SJSA1 (cell line): ENCODE data around the gene IFT122. TPM values are rescaled to one million over a fixed set of nuclear protein-coding genes. Genes with fewer than 3 reads are reported as not detected.
"Not testable (repeated sequence)": the region's sequence is repeated elsewhere in the genome, so short reads cannot be mapped to it uniquely, and the experiment has no call there.

Source experiments
- DNase-seq, 2 experiments: peaks; one replicate each; pipeline ENCODE4 v3.0.0-alpha.2; 2015 to 2020; ENCODE audit warnings: low spot score in 2 of 2, low read depth in 1 of 2
- H3K27ac ChIP-seq: fragments of 250-450 bp; sonication (Bioruptor Pico); 2 replicates; pipeline ENCODE4 v1.5.1; 2020; ENCODE audit warnings: mild to moderate bottlenecking, moderate library complexity
- H3K27me3 ChIP-seq: fragments of 250-450 bp; sonication (Bioruptor Pico); replicated peaks from 2 replicates; pipeline ENCODE4 v1.5.1; 2020; ENCODE audit warnings: mild to moderate bottlenecking, moderate library complexity
- H3K36me3 ChIP-seq: fragments of 250-450 bp; sonication (Bioruptor Pico); 2 replicates; pipeline ENCODE4 v1.5.1; 2020; ENCODE audit warnings: mild to moderate bottlenecking
- H3K4me1 ChIP-seq: fragments of 250-450 bp; sonication (Bioruptor Pico); replicated peaks from 2 replicates; pipeline ENCODE4 v1.6.1; 2021; ENCODE audit warnings: mild to moderate bottlenecking
- H3K4me3 ChIP-seq: fragments of 250-450 bp; sonication (Bioruptor Pico); 2 replicates; pipeline ENCODE4 v1.5.1; 2020; ENCODE audit warnings: mild to moderate bottlenecking
- H3K9me3 ChIP-seq: fragments of 250-450 bp; sonication (Bioruptor Pico); replicated peaks from 2 replicates; pipeline ENCODE4 v1.5.1; 2020; ENCODE audit warnings: mild to moderate bottlenecking
- total RNA-seq: library from RNA; depleted of rRNA; stranded (reverse); fragments of >200 nt; shearing (Covaris generic); gene quantifications from 2 replicates; pipeline ENCODE4 v1.2.3, GENCODE V29; 2014; rRNA removed

Gene IFT122, protein sequence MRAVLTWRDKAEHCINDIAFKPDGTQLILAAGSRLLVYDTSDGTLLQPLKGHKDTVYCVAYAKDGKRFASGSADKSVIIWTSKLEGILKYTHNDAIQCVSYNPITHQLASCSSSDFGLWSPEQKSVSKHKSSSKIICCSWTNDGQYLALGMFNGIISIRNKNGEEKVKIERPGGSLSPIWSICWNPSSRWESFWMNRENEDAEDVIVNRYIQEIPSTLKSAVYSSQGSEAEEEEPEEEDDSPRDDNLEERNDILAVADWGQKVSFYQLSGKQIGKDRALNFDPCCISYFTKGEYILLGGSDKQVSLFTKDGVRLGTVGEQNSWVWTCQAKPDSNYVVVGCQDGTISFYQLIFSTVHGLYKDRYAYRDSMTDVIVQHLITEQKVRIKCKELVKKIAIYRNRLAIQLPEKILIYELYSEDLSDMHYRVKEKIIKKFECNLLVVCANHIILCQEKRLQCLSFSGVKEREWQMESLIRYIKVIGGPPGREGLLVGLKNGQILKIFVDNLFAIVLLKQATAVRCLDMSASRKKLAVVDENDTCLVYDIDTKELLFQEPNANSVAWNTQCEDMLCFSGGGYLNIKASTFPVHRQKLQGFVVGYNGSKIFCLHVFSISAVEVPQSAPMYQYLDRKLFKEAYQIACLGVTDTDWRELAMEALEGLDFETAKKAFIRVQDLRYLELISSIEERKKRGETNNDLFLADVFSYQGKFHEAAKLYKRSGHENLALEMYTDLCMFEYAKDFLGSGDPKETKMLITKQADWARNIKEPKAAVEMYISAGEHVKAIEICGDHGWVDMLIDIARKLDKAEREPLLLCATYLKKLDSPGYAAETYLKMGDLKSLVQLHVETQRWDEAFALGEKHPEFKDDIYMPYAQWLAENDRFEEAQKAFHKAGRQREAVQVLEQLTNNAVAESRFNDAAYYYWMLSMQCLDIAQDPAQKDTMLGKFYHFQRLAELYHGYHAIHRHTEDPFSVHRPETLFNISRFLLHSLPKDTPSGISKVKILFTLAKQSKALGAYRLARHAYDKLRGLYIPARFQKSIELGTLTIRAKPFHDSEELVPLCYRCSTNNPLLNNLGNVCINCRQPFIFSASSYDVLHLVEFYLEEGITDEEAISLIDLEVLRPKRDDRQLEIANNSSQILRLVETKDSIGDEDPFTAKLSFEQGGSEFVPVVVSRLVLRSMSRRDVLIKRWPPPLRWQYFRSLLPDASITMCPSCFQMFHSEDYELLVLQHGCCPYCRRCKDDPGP
- 13.3 and 14.4 TPM in 2 replicates for total RNA-seq

DNA sequence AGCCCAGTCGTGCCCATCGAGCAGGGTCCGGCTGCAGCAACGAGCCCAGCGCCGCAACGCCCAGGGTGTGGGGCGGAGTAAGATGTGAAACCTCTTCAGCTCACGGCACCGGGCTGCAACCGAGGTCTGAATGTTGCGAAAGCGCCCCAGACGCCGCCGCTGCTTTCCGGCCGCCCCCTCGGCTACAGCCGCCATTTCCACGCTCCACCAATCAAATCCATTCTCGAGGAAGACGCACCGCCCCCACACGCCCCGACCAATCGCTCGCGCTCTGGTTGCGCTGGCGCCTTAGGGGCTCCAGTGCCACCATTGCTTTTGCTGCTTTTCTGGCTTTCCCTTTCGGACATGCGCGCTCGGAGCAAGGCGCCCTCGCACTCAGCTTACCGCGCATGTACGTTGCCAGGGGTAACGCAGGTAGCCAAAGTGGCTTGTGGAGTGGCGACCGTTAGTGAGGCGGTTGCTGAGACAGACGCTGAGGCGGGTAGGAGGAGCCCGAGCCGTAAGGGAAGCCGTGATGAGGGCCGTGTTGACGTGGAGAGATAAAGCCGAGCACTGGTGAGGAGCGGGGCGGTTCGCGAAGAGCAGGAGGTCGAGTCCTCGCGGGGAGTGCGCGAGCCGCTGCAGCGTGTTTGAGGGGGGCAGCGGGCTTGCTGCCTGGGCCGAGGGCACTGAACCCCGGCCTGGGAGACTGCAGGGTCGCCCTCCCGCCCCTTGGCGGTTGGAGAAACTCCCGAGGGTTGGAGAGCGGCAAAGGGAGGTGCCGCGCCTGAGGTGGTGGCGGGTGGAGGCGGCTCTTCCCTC is at the start of gene IFT122, which contains the start of gene MBD4:
TSS of gene IFT122 (plus strand) at position 408 of the 801 bp plus-strand sequence. CDS start at position 515, 107 bp downstream.
TSS of gene MBD4 (minus strand) at position 132 of the 801 bp plus-strand sequence. CDS start at position 17, 115 bp downstream.
- no peaks in the 10 kb centered on the region for H3K27me3 ChIP-seq

DNA sequence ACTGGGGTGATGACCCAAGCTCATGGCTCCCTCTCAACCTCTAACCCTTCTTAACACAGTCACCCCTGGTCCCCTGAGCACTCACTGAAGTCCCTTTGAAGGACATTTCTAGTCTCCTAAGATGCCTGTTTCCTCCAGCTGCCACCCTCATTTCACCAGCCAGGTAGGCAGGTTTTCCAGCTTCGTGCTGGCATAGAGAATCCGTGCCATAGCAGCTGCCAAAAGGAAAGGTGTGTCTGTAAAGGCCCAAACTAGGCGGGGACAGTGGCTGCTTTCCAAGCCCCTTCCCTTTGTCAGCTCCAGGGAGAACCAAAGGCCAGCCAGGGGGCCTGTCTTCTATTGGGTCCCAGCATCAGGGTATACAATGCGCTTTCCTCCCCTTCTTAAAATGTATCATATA is 48.4 kb upstream of the IFT122 start:
- not testable (repeated sequence) for DNase-seq, H3K27ac ChIP-seq, H3K9me3 ChIP-seq, H3K4me3 ChIP-seq, H3K27me3 ChIP-seq
- peaks cover 48% of the 10 kb centered on the region for H3K36me3 ChIP-seq
- H3K4me1 ChIP-seq, result peaks cover 25% of the 10 kb centered on the region

More for the DNA sequence above, at the start of gene IFT122, which contains the start of gene MBD4:
- Histone ChIP-seq H3K9me3 (no peaks in the 10 kb centered on the region), H3K4me3 (peak within 1 kb of the TSS; percentile 70), H3K27ac (peak within 1 kb of the TSS; percentile 90), H3K4me1 (peaks cover 20% of the 10 kb centered on the region), H3K36me3 (peaks cover 30% of the 10 kb centered on the region)
- DNase-seq, result peak; percentile 98

DNA sequence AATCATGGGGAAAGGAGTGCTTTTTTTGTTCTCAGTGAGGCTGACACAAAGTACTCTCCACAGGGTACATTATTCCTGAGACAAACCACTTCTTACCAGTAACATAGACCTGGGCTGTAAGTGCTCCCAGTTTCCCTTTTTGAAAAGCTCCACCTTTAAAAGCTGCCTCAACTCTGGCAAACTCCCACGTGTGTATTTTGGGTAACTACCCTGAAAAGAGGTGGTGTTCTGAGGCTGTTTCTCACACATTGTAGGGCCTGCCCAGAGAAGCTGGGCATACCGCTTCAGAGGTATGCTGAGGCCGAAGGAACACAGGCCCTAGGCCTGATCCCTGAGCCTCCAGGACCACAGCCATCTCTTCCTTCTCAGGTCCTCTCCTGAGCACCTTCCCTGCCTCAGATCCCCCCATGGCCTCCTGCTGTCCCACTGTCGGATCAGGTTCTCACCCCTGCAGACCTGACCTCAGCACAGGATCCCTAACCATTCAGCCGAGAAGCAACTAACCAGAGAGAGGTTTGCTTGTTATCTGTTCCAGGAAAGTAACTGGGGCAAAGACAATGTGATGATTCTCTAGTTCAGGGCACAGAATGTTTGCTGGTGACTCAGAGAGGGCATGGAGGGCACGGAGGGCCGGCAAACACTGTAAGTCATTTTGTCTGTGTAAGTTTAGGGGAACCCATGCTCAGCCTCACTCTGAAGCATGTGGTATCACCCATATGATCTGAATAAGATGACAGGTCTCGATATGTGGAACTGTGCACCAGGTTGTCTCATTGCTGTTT is 47.7 kb upstream of the IFT122 start:
- DNase-seq, H3K27ac ChIP-seq, H3K27me3 ChIP-seq, H3K4me3 ChIP-seq, H3K9me3 ChIP-seq: not testable (repeated sequence)
- peaks cover 46% of the 10 kb centered on the region for H3K36me3 ChIP-seq
- H3K4me1 ChIP-seq, result peaks cover 23% of the 10 kb centered on the region

DNA sequence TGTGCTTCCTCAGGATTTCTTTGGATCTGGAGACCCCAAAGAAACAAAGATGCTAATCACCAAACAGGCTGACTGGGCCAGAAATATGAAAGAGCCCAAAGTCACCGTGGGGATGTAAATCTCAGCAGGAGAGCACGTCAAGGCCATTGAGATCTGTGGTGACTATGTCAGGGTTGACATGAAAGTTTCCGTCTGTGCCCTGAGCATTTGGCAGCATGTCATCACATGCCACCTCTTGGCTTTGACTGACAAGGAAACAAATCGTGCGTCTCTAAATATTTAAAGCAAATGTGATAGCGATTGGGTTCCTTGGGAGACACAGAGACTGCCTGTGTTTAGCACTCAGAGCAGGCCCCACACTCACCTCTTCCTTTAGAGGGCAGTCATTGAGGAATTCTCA is 46.8 kb upstream of the IFT122 start:
- no peak overlapping the region for H3K27ac ChIP-seq
- no peaks in the 10 kb centered on the region for H3K9me3 ChIP-seq
- no peak for DNase-seq
- H3K4me1 ChIP-seq, result peaks cover 16% of the 10 kb centered on the region
- H3K36me3 ChIP-seq, result peaks cover 43% of the 10 kb centered on the region
- no peaks in the 10 kb centered on the region for H3K27me3 ChIP-seq
- no peak overlapping the region for H3K4me3 ChIP-seq

- H3K4me3 ChIP-seq, H3K9me3 ChIP-seq, H3K27ac ChIP-seq, DNase-seq, H3K27me3 ChIP-seq: not testable (repeated sequence)
- Histone ChIP-seq H3K4me1 (peaks cover 16% of the 10 kb centered on the region), H3K36me3 (peaks cover 41% of the 10 kb centered on the region)
Observed at GRCh38 chr3:129393760-129394564, 46.1 kb upstream of the IFT122 start.

- Histone ChIP-seq H3K9me3 (no peaks in the 10 kb centered on the region), H3K27ac (peak overlapping the region; percentile 94), H3K4me3 (peak overlapping the region; percentile 55), H3K4me1 (peaks cover 9% of the 10 kb centered on the region), H3K27me3 (no peaks in the 10 kb centered on the region), H3K36me3 (peaks cover 20% of the 10 kb centered on the region)
- DNase-seq, result no peak
Observed at GRCh38 chr3:129398803-129399144, 41.2 kb upstream of the IFT122 start.

- Histone ChIP-seq H3K4me1 (peaks cover 9% of the 10 kb centered on the region), H3K36me3 (peaks cover 20% of the 10 kb centered on the region), H3K9me3 (no peaks in the 10 kb centered on the region), H3K27ac (peak overlapping the region; percentile 94), H3K4me3 (peak overlapping the region; percentile 55), H3K27me3 (no peaks in the 10 kb centered on the region)
- peak; percentile 86 to 94 for DNase-seq
Observed at GRCh38 chr3:129399145-129399894, 40.7 kb upstream of the IFT122 start.

DNA sequence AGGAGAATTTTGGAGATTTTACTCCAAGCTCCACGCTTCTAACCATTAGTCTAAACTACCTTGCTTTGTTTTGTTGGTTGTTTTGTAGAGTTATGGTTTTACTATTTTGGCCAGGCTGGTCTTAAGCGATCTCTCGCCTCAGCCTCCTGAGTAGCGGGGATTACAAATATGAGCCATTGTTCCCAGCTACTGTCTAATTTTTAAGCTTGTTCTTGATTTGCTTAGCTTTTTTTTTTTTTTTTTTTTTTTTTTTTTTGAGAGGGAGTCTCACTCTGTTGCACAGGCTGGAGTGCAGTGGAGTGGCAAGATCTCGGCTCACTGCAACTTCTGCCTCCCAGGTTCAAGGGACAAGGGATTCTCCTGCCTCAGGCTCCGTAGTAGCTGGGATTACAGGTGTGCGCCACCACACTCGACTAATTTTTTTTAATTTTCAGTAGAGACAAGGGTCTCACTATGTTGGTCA is 40.1 kb upstream of the IFT122 start:
- H3K9me3 ChIP-seq, result no peaks in the 10 kb centered on the region
- H3K27me3 ChIP-seq, result no peaks in the 10 kb centered on the region
- peaks cover 20% of the 10 kb centered on the region for H3K36me3 ChIP-seq
- peak overlapping the region; percentile 55 for H3K4me3 ChIP-seq
- peaks cover 9% of the 10 kb centered on the region for H3K4me1 ChIP-seq
- no peak for DNase-seq
- H3K27ac ChIP-seq, result peak overlapping the region; percentile 94

GRCh38 chr3:129402210-129402609 is 37.8 kb upstream of the IFT122 start:
- no peak overlapping the region for H3K27ac ChIP-seq
- H3K36me3 ChIP-seq, result peaks cover 3% of the 10 kb centered on the region; the same call in 1 of the 2 replicates
- H3K9me3 ChIP-seq, result no peaks in the 10 kb centered on the region
- H3K4me1 ChIP-seq, result peaks cover 9% of the 10 kb centered on the region
- H3K4me3 ChIP-seq, result no peak overlapping the region
- no peaks in the 10 kb centered on the region for H3K27me3 ChIP-seq
- DNase-seq, result no peak

DNA sequence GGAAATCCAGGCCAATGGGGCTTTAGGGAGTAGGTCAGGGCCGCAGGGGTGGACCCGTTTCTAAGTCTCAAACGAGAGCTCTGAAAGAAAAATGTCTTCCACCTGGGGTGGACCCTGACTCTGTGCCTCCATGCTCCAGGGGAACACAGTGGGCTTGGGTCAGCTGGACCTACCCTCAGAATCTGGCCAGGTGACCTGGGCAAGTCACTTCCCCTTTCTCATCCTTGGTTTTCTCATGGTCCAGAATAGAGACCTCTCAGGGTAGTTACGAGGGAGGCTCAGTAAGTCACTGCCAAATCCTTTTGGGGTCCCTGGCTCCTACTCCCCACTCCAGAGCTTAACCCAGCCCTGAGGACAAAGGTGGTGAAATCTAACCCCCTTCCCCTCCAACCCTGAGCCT is 37.4 kb upstream of the IFT122 start:
- no peak for DNase-seq
- Histone ChIP-seq H3K4me1 (peaks cover 9% of the 10 kb centered on the region), H3K9me3 (no peaks in the 10 kb centered on the region), H3K36me3 (peaks cover under 1% of the 10 kb centered on the region; the same call in 1 of the 2 replicates), H3K27me3 (no peaks in the 10 kb centered on the region), H3K4me3 (no peak overlapping the region), H3K27ac (no peak overlapping the region)

GRCh38 chr3:129403450-129403849 is 36.6 kb upstream of the IFT122 start:
- Histone ChIP-seq H3K36me3 (no peaks in the 10 kb centered on the region), H3K9me3 (no peaks in the 10 kb centered on the region), H3K4me1 (peaks cover 4% of the 10 kb centered on the region; the same call in 1 of the 2 replicates), H3K27ac (no peak overlapping the region), H3K27me3 (no peaks in the 10 kb centered on the region), H3K4me3 (no peak overlapping the region)
- no peak for DNase-seq
